Measurements from ENCODE around the gene FAM234A.

The FAM234A gene

GRCh38 chr16:296806-297510 lies 62.3 kb downstream of the FAM234A start:
- H3K27ac ChIP-seq (ENCODE audit: low read length, poor library complexity, severe bottlenecking) = no peak overlapping the region
- H2AFZ ChIP-seq (ENCODE audit: low read depth, low read length) = no peak overlapping the region
- no peak overlapping the region for H4K8ac ChIP-seq (ENCODE audit: low read length)
- no peak overlapping the region for H2BK15ac ChIP-seq (ENCODE audit: low read depth, poor library complexity, severe bottlenecking)
- no peaks in the 10 kb centered on the region for H3K9me3 ChIP-seq (ENCODE audit: control insufficient read depth, low read length)
- H3K14ac ChIP-seq (ENCODE audit: low read length in 2 of 2) = no peak overlapping the region
- WGBS = 95% methylated on average over 37 of the region's 37 CpGs
- H3K79me1 ChIP-seq (replicated peaks; ENCODE audit: low read length, poor library complexity, severe bottlenecking) = peaks cover 14% of the 10 kb centered on the region
- no peak overlapping the region for H4K91ac ChIP-seq (ENCODE audit: low read length)
- no peak overlapping the region for H2BK5ac ChIP-seq (ENCODE audit: low read depth, low read length, poor library complexity, severe bottlenecking)
- peaks cover 17% of the 10 kb centered on the region for H3K4me1 ChIP-seq (ENCODE audit: control insufficient read depth, insufficient read depth, low read depth, low read length)
- H3K4me2 ChIP-seq (ENCODE audit: low read length, poor library complexity, severe bottlenecking) = no peak overlapping the region
- DNase-seq = no peak
- no peak overlapping the region for H3K23ac ChIP-seq (ENCODE audit: low read length in 2 of 2)
- H3K27me3 ChIP-seq (ENCODE audit: control insufficient read depth in 1 of 2, insufficient read depth in 1 of 2, low read length in 2 of 2) = no peaks in the 10 kb centered on the region
- H3K9ac ChIP-seq (ENCODE audit: low read length) = no peak overlapping the region
- H3K4me3 ChIP-seq (ENCODE audit: insufficient read depth in 1 of 2, low read depth in 1 of 2, low read length in 2 of 2) = no peak overlapping the region
- H2AK5ac ChIP-seq (ENCODE audit: low read length, severe bottlenecking) = no peak overlapping the region
- no peak overlapping the region for H3K4ac ChIP-seq (ENCODE audit: low read depth in 1 of 2, low read length in 2 of 2)
- no peak overlapping the region for H2BK120ac ChIP-seq (ENCODE audit: low read depth, low read length)
- no peak overlapping the region for H3K18ac ChIP-seq (ENCODE audit: low read depth in 1 of 2, low read length in 2 of 2)
- no peak overlapping the region for H2BK12ac ChIP-seq (ENCODE audit: low read length in 2 of 2)
- peaks cover 26 to 53% of the 10 kb centered on the region in 2 experiments for H3K36me3 ChIP-seq (ENCODE audit: control insufficient read depth in 1 of 2, insufficient read depth in 2 of 2, low read depth in 1 of 2, low read length in 2 of 2)

DNA sequence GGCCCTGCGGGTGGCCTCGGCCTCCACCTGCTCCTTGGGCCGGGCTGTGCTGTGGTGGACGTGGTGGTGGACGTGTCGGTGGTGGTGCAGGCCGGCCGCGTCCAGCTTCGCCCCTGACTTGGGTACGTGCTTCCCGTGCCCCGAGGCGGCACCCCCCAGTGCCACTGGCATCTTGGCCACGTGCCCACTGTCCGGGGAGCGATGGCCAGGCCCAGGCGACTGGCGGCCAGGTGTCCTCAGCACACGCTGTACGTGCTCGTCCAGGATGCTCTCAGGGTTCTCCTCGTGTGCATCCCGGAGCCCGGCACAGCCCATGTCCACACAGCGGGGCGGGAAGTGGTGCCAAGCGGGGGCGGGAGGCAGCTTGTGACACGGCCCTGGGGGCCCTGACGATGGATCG lies 63.2 kb downstream of the FAM234A start:
- Histone ChIP-seq H2BK120ac (ENCODE audit: low read depth, low read length) (no peak overlapping the region), H3K27ac (ENCODE audit: low read length, poor library complexity, severe bottlenecking) (no peak overlapping the region), H4K91ac (ENCODE audit: low read length) (no peak overlapping the region), H3K27me3 (ENCODE audit: control insufficient read depth in 1 of 2, insufficient read depth in 1 of 2, low read length in 2 of 2) (no peaks in the 10 kb centered on the region), H3K9me3 (ENCODE audit: control insufficient read depth, low read length) (no peaks in the 10 kb centered on the region), H2AK5ac (ENCODE audit: low read length, severe bottlenecking) (no peak overlapping the region), H3K79me1 (replicated peaks; ENCODE audit: low read length, poor library complexity, severe bottlenecking) (peaks cover 19% of the 10 kb centered on the region), H3K4me3 (ENCODE audit: insufficient read depth in 1 of 2, low read depth in 1 of 2, low read length in 2 of 2) (no peak overlapping the region), H3K18ac (ENCODE audit: low read depth in 1 of 2, low read length in 2 of 2) (no peak overlapping the region), H3K4me1 (ENCODE audit: control insufficient read depth, insufficient read depth, low read depth, low read length) (peaks cover 17% of the 10 kb centered on the region), H3K4ac (ENCODE audit: low read depth in 1 of 2, low read length in 2 of 2) (no peak overlapping the region), H3K36me3 (ENCODE audit: control insufficient read depth in 1 of 2, insufficient read depth in 2 of 2, low read depth in 1 of 2, low read length in 2 of 2) (peaks cover 29 to 52% of the 10 kb centered on the region in 2 experiments), H3K23ac (ENCODE audit: low read length in 2 of 2) (no peak overlapping the region), H2BK15ac (ENCODE audit: low read depth, poor library complexity, severe bottlenecking) (no peak overlapping the region), H3K14ac (ENCODE audit: low read length in 2 of 2) (no peak overlapping the region), H3K9ac (ENCODE audit: low read length) (no peak overlapping the region), H2BK12ac (ENCODE audit: low read length in 2 of 2) (no peak overlapping the region), H2AFZ (ENCODE audit: low read depth, low read length) (no peak overlapping the region), H4K8ac (ENCODE audit: low read length) (no peak overlapping the region), H3K4me2 (ENCODE audit: low read length, poor library complexity, severe bottlenecking) (no peak overlapping the region), H2BK5ac (ENCODE audit: low read depth, low read length, poor library complexity, severe bottlenecking) (no peak overlapping the region)
- DNase-seq = no peak
- WGBS = 96% methylated on average over 32 of the region's 32 CpGs

DNA sequence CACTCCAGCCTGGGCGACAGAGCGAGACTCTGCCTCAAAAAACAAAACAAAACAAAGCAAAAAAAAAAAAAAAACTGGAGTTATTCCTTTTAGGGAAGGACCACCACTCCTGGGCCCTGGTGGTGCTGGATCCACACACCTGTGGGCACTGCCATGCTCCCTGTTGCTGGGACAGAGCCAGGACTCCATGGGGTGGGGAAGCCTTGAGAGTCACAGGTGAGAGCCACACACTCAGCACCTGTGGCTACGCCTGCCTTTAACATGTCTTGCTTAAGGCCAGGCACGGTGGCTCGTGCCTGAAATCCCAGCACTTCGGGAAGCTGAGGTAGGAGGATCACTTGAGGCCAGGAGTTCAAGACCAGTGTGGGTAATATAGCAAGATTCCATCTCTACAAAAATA lies 66.6 kb downstream of the FAM234A start:
- Histone ChIP-seq H3K4ac (ENCODE audit: low read depth in 1 of 2, low read length in 2 of 2) (no peak overlapping the region), H3K36me3 (ENCODE audit: control insufficient read depth in 1 of 2, insufficient read depth in 2 of 2, low read depth in 1 of 2, low read length in 2 of 2) (peaks cover 41 to 57% of the 10 kb centered on the region in 2 experiments), H3K23ac (ENCODE audit: low read length in 2 of 2) (no peak overlapping the region), H4K8ac (ENCODE audit: low read length) (no peak overlapping the region), H3K9ac (ENCODE audit: low read length) (no peak overlapping the region), H2AK5ac (ENCODE audit: low read length, severe bottlenecking) (no peak overlapping the region), H2AFZ (ENCODE audit: low read depth, low read length) (no peak overlapping the region), H4K91ac (ENCODE audit: low read length) (no peak overlapping the region), H3K4me2 (ENCODE audit: low read length, poor library complexity, severe bottlenecking) (no peak overlapping the region), H2BK120ac (ENCODE audit: low read depth, low read length) (no peak overlapping the region), H3K4me1 (ENCODE audit: control insufficient read depth, insufficient read depth, low read depth, low read length) (peaks cover 16% of the 10 kb centered on the region), H2BK5ac (ENCODE audit: low read depth, low read length, poor library complexity, severe bottlenecking) (no peak overlapping the region), H3K9me3 (ENCODE audit: control insufficient read depth, low read length) (no peaks in the 10 kb centered on the region), H3K18ac (ENCODE audit: low read depth in 1 of 2, low read length in 2 of 2) (no peak overlapping the region), H2BK12ac (ENCODE audit: low read length in 2 of 2) (no peak overlapping the region), H2BK15ac (ENCODE audit: low read depth, poor library complexity, severe bottlenecking) (no peak overlapping the region), H3K27me3 (ENCODE audit: control insufficient read depth in 1 of 2, insufficient read depth in 1 of 2, low read length in 2 of 2) (no peaks in the 10 kb centered on the region), H3K14ac (ENCODE audit: low read length in 2 of 2) (no peak overlapping the region), H3K27ac (ENCODE audit: low read length, poor library complexity, severe bottlenecking) (no peak overlapping the region), H3K4me3 (ENCODE audit: insufficient read depth in 1 of 2, low read depth in 1 of 2, low read length in 2 of 2) (no peak overlapping the region), H3K79me1 (replicated peaks; ENCODE audit: low read length, poor library complexity, severe bottlenecking) (peaks cover 32% of the 10 kb centered on the region)
- 100% methylated on average over 3 of the region's 6 CpGs for WGBS
- no peak for DNase-seq

DNA sequence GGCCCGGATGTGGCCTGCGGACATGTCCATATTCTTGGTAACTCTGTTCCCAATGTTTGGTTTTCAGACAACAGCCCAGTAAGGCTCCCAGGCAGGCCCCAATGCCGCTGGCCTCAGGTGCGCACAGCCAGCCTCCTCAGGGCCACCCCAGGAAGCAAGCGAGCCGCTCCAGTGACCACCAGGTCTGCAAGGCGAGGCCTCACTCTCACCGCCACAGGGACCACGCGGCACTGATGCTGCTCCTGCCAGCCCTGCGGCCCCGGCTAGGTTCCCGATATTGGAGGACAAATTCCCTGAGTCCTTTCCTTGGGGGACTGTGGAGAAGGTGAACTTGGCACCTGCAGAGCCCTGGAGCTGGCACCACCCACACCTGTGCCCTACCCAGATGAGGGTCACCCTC lies 67.3 kb downstream of the FAM234A start:
- WGBS = 96% methylated on average over 13 of the region's 13 CpGs
- no peak overlapping the region for H3K9ac ChIP-seq (ENCODE audit: low read length)
- no peak overlapping the region for H4K8ac ChIP-seq (ENCODE audit: low read length)
- no peak overlapping the region for H3K23ac ChIP-seq (ENCODE audit: low read length in 2 of 2)
- H3K18ac ChIP-seq (ENCODE audit: low read depth in 1 of 2, low read length in 2 of 2) = no peak overlapping the region
- H3K4ac ChIP-seq (ENCODE audit: low read depth in 1 of 2, low read length in 2 of 2) = no peak overlapping the region
- H3K9me3 ChIP-seq (ENCODE audit: control insufficient read depth, low read length) = no peaks in the 10 kb centered on the region
- no peak overlapping the region for H3K14ac ChIP-seq (ENCODE audit: low read length in 2 of 2)
- H2BK15ac ChIP-seq (ENCODE audit: low read depth, poor library complexity, severe bottlenecking) = peak overlapping the region; percentile 13
- no peak overlapping the region for H2BK12ac ChIP-seq (ENCODE audit: low read length in 2 of 2)
- H3K4me2 ChIP-seq (ENCODE audit: low read length, poor library complexity, severe bottlenecking) = no peak overlapping the region
- DNase-seq = no peak
- H2AK5ac ChIP-seq (ENCODE audit: low read length, severe bottlenecking) = no peak overlapping the region
- no peak overlapping the region for H2AFZ ChIP-seq (ENCODE audit: low read depth, low read length)
- peaks cover 11% of the 10 kb centered on the region for H3K4me1 ChIP-seq (ENCODE audit: control insufficient read depth, insufficient read depth, low read depth, low read length)
- no peak overlapping the region for H3K27ac ChIP-seq (ENCODE audit: low read length, poor library complexity, severe bottlenecking)
- H3K36me3 ChIP-seq (ENCODE audit: control insufficient read depth in 1 of 2, insufficient read depth in 2 of 2, low read depth in 1 of 2, low read length in 2 of 2) = peaks cover 41 to 57% of the 10 kb centered on the region in 2 experiments
- no peak overlapping the region for H4K91ac ChIP-seq (ENCODE audit: low read length)
- H3K27me3 ChIP-seq (ENCODE audit: control insufficient read depth in 1 of 2, insufficient read depth in 1 of 2, low read length in 2 of 2) = no peaks in the 10 kb centered on the region
- H2BK120ac ChIP-seq (ENCODE audit: low read depth, low read length) = no peak overlapping the region
- H3K79me1 ChIP-seq (replicated peaks; ENCODE audit: low read length, poor library complexity, severe bottlenecking) = peaks cover 32% of the 10 kb centered on the region
- no peak overlapping the region for H2BK5ac ChIP-seq (ENCODE audit: low read depth, low read length, poor library complexity, severe bottlenecking)
- H3K4me3 ChIP-seq (ENCODE audit: insufficient read depth in 1 of 2, low read depth in 1 of 2, low read length in 2 of 2) = no peak overlapping the region
